Measurements from ENCODE around the gene MYO3A. TPM values are rescaled to one million over a fixed set of nuclear protein-coding genes. Genes with fewer than 3 reads are reported as not detected.

The MYO3A gene
- polyA plus RNA-seq, 1 donor (not counting 4 experiments of a cell fraction or from before 2014, with no cell fraction given) = not detected

GRCh38 chr10:25899304-25899703 is 34.7 kb upstream of the MYO3A start:
- FAIRE-seq = no peak
- dilution Hi-C loops (cut with MboI; ENCODE audit: extremely low pct_ligation_motif_present, low sequenced_read_pairs) = no loop called here
- DNase-seq (ENCODE audit: low read depth, low spot score) = no peak
- H3K4me3 ChIP-seq (ENCODE audit: control insufficient read depth in 2 of 3, extremely low read depth in 1 of 3, insufficient read depth in 2 of 3, low read depth in 1 of 3, low read length in 3 of 3) = no peak overlapping the region
- no peak overlapping the region for H3K9ac ChIP-seq (ENCODE audit: control insufficient read depth, extremely low read depth, insufficient read depth, low read length)
- H3K79me2 ChIP-seq (ENCODE audit: control insufficient read depth, insufficient read depth, low read length) = no peaks in the 10 kb centered on the region
- H3K36me3 ChIP-seq (ENCODE audit: control insufficient read depth in 2 of 2, extremely low read depth in 1 of 2, insufficient read depth in 2 of 2, low read length in 2 of 2) = no peaks in the 10 kb centered on the region
- H4K20me1 ChIP-seq (ENCODE audit: control insufficient read depth, extremely low read depth, insufficient read depth, low read length) = no peaks in the 10 kb centered on the region
- no peaks in the 10 kb centered on the region for H3K9me1 ChIP-seq (ENCODE audit: control insufficient read depth, extremely low read depth, insufficient read depth, low read length)
- no peaks in the 10 kb centered on the region for H3K4me1 ChIP-seq (ENCODE audit: control insufficient read depth, extremely low read depth, insufficient read depth, low read length)
- H3K27me3 ChIP-seq (ENCODE audit: control insufficient read depth, extremely low read depth, insufficient read depth, low read length) = no peaks in the 10 kb centered on the region
- H3K4me2 ChIP-seq (ENCODE audit: control insufficient read depth, extremely low read depth, insufficient read depth, low read depth, low read length) = no peak overlapping the region
- H2AFZ ChIP-seq (ENCODE audit: control insufficient read depth, low read length) = no peak overlapping the region
- no peak overlapping the region for H3K27ac ChIP-seq (ENCODE audit: control insufficient read depth, insufficient read depth, low read length)
- H3K9me3 ChIP-seq (ENCODE audit: control insufficient read depth, low read depth, low read length) = no peaks in the 10 kb centered on the region
- TF ChIP-seq CTCF (optimal IDR thresholded peaks at IDR 0.05 in 1 of 3, IDR thresholded peaks at IDR 0.05 in 1 of 3, conservative IDR thresholded peaks at IDR 0.05 in 1 of 3; ENCODE audit: extremely low read depth in 1 of 3, insufficient read depth in 2 of 3, low read length in 3 of 3) (no peak), EZH2 (IDR thresholded peaks at IDR 0.05; ENCODE audit: low read length) (no peak)

DNA sequence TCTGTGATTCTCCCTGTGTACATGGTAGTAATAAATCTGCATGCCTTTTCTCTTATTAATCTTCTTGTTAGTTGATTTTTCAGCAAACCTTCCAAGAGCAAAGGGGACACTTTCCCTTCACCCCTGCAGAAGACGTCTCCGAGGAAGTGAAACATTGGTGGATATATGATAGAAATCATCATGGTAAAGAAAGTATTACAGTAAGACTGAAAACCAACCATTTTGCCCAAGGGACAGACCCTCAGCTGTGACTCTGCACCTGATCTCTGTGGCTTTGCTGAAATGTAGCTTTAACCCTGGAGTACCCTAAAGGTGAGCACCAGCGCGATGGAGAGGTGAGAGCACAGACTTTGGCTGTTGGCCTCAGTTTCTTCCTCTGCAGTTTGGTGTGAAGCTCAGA is 32.8 kb upstream of the MYO3A start:
- Histone ChIP-seq H3K4me1 (ENCODE audit: control insufficient read depth, extremely low read depth, insufficient read depth, low read length) (no peaks in the 10 kb centered on the region), H3K79me2 (ENCODE audit: control insufficient read depth, insufficient read depth, low read length) (no peaks in the 10 kb centered on the region), H3K9me1 (ENCODE audit: control insufficient read depth, extremely low read depth, insufficient read depth, low read length) (no peaks in the 10 kb centered on the region), H3K9ac (ENCODE audit: control insufficient read depth, extremely low read depth, insufficient read depth, low read length) (no peak overlapping the region), H3K4me2 (ENCODE audit: control insufficient read depth, extremely low read depth, insufficient read depth, low read depth, low read length) (no peak overlapping the region), H3K36me3 (ENCODE audit: control insufficient read depth in 2 of 2, extremely low read depth in 1 of 2, insufficient read depth in 2 of 2, low read length in 2 of 2) (no peaks in the 10 kb centered on the region), H3K27me3 (ENCODE audit: control insufficient read depth, extremely low read depth, insufficient read depth, low read length) (no peaks in the 10 kb centered on the region), H3K9me3 (ENCODE audit: control insufficient read depth, low read depth, low read length) (no peaks in the 10 kb centered on the region), H3K4me3 (ENCODE audit: control insufficient read depth in 2 of 3, extremely low read depth in 1 of 3, insufficient read depth in 2 of 3, low read depth in 1 of 3, low read length in 3 of 3) (no peak overlapping the region), H3K27ac (ENCODE audit: control insufficient read depth, insufficient read depth, low read length) (no peak overlapping the region), H2AFZ (ENCODE audit: control insufficient read depth, low read length) (no peak overlapping the region), H4K20me1 (ENCODE audit: control insufficient read depth, extremely low read depth, insufficient read depth, low read length) (no peaks in the 10 kb centered on the region)
- DNase-seq (ENCODE audit: low read depth, low spot score) (no peak), FAIRE-seq (no peak)
- TF ChIP-seq CTCF (optimal IDR thresholded peaks at IDR 0.05 in 1 of 3, IDR thresholded peaks at IDR 0.05 in 1 of 3, conservative IDR thresholded peaks at IDR 0.05 in 1 of 3; ENCODE audit: extremely low read depth in 1 of 3, insufficient read depth in 2 of 3, low read length in 3 of 3) (no peak), EZH2 (IDR thresholded peaks at IDR 0.05; ENCODE audit: low read length) (no peak)
- dilution Hi-C loops (cut with MboI; ENCODE audit: extremely low pct_ligation_motif_present, low sequenced_read_pairs) = no loop called here
